H1 (cell line): ENCODE results near the gene CBFA2T2. TPM values are rescaled to one million over a fixed set of nuclear protein-coding genes. Genes with fewer than 3 reads are reported as not detected.

ENCODE experiments used
- CTCF ChIA-PET: fragments of 300-600 bp; sonication (Branson Sonifier 250); formaldehyde crosslinking; loops from one replicate; lab custom pipeline; 2021; ENCODE audit not compliant: partially characterized antibody; lab: Charles Lee
- POLR2A ChIA-PET: fragments of 300-600 bp; sonication (Branson Sonifier 250); formaldehyde crosslinking; loops from one replicate; lab custom pipeline; 2021; ENCODE audit warnings: inconsistent platforms; ENCODE audit not compliant: partially characterized antibody; lab: Charles Lee
- DNase-seq, 2 experiments: peaks; one replicate each; pipeline versions ENCODE4 v3.0.0 to v3.0.0-alpha.2; 2010 to 2022; ENCODE audit warnings: low spot score in 2 of 2, low read depth in 1 of 2, mixed read lengths in 1 of 2
- FAIRE-seq: peaks from 2 replicates; lab custom pipeline; 2011; peaks lifted over from hg19 to GRCh38; lab: Jason Lieb, UNC
- H2AFZ ChIP-seq: 2 replicates; pipeline ENCODE4 v1.8.1; 2012; ENCODE audit warnings: low read length, inconsistent platforms
- H2AK5ac ChIP-seq: 2 replicates; pipeline ENCODE4 v1.6.1; 2013; ENCODE audit warnings: low read depth, low read length
- H2BK120ac ChIP-seq: replicated peaks from 2 replicates; pipeline ENCODE3; 2013; ENCODE audit warnings: low read depth, low read length, inconsistent platforms
- H2BK12ac ChIP-seq: 2 replicates; pipeline ENCODE4 v1.6.1; 2013; ENCODE audit warnings: low read depth, low read length
- H2BK15ac ChIP-seq: 2 replicates; pipeline ENCODE4 v1.6.1; 2013; ENCODE audit warnings: low read length
- H2BK20ac ChIP-seq: 2 replicates; pipeline ENCODE4 v1.6.1; 2013; ENCODE audit warnings: low read length
- H2BK5ac ChIP-seq: 2 replicates; pipeline ENCODE4 v1.6.1; 2013; ENCODE audit warnings: low read depth, low read length
- H3K14ac ChIP-seq: 2 replicates; pipeline ENCODE4 v1.6.1; 2013; ENCODE audit warnings: inconsistent platforms; ENCODE audit not compliant: insufficient read length
- H3K18ac ChIP-seq: 2 replicates; pipeline ENCODE4 v1.6.1; 2013; ENCODE audit warnings: low read length; ENCODE audit errors: extremely low read depth
- H3K23ac ChIP-seq: 2 replicates; pipeline ENCODE4 v1.6.1; 2013; ENCODE audit warnings: inconsistent platforms; ENCODE audit not compliant: insufficient read length
- H3K23me2 ChIP-seq: 2 replicates; pipeline ENCODE4 v1.6.1; 2013; ENCODE audit warnings: low read depth, low read length
- H3K27ac ChIP-seq: 2 replicates; pipeline ENCODE4 v1.6.1; 2011; ENCODE audit warnings: low read depth, low read length, inconsistent platforms
- H3K27me3 ChIP-seq, 4 experiments: replicated peaks in 1 of 4; 1 replicate in 1 of 4; 2 replicates in 3 of 4; pipeline versions ENCODE4 v1.6.1 to v1.8.1; 2011 to 2013; ENCODE audit warnings: low read length in 3 of 4, mild to moderate bottlenecking in 3 of 4, inconsistent platforms in 2 of 4, mixed read lengths in 2 of 4, moderate library complexity in 1 of 4; ENCODE audit not compliant: control insufficient read depth in 3 of 4, insufficient read depth in 3 of 4; ENCODE audit errors: extremely low read depth in 1 of 4
- H3K36me3 ChIP-seq, 4 experiments: 2 replicates each; pipeline versions ENCODE4 v1.6.1 to v1.8.1; 2011 to 2013; ENCODE audit warnings: mild to moderate bottlenecking in 4 of 4, low read length in 3 of 4, moderate library complexity in 2 of 4, control low read depth in 1 of 4, inconsistent platforms in 1 of 4; ENCODE audit not compliant: insufficient read depth in 4 of 4, control insufficient read depth in 2 of 4
- H3K4ac ChIP-seq: replicated peaks from 2 replicates; pipeline ENCODE3; 2013; ENCODE audit warnings: low read length, low read depth, mixed read lengths, inconsistent platforms; ENCODE audit not compliant: insufficient read length
- H3K4me1 ChIP-seq, 4 experiments: replicated peaks in 1 of 4; 1 replicate in 1 of 4; 2 replicates in 3 of 4; pipeline versions ENCODE4 v1.6.1 to v1.8.1; 2011 to 2013; ENCODE audit warnings: low read length in 3 of 4, inconsistent platforms in 2 of 4, mixed read lengths in 1 of 4; ENCODE audit not compliant: insufficient read depth in 4 of 4, control insufficient read depth in 3 of 4
- H3K4me2 ChIP-seq, 2 experiments: 2 replicates each; pipeline versions ENCODE4 v1.6.1 to v1.8.1; 2011 to 2013; ENCODE audit warnings: low read depth in 2 of 2, low read length in 2 of 2, control low read depth in 1 of 2, inconsistent platforms in 1 of 2, mild to moderate bottlenecking in 1 of 2; ENCODE audit not compliant: insufficient read depth in 1 of 2
- H3K4me3 ChIP-seq, 4 experiments: fragments of 200-600, 300-600 bp in 1 of 4; sonication (generic), shearing (Covaris generic), sonication (Bioruptor Twin) in 1 of 4; 2 replicates each; pipeline versions ENCODE4 v1.5.1 to v1.8.1; 2011 to 2016; ENCODE audit warnings: low read length in 4 of 4, low read depth in 3 of 4, control low read depth in 2 of 4, inconsistent platforms in 2 of 4, mild to moderate bottlenecking in 2 of 4, mixed read lengths in 1 of 4, moderate library complexity in 1 of 4; ENCODE audit not compliant: insufficient read depth in 2 of 4; ENCODE audit errors: extremely low read depth in 1 of 4
- H3K56ac ChIP-seq: replicated peaks from 2 replicates; pipeline ENCODE3; 2013; ENCODE audit warnings: low read depth, mild to moderate bottlenecking, mixed read lengths, low read length, inconsistent platforms; ENCODE audit not compliant: insufficient read length
- H3K79me1 ChIP-seq: 2 replicates; pipeline ENCODE4 v1.6.1; 2013; ENCODE audit warnings: low read depth, low read length, control low read depth
- H3K79me2 ChIP-seq, 2 experiments: 2 replicates each; pipeline versions ENCODE4 v1.6.1 to v1.8.1; 2012 to 2013; ENCODE audit warnings: low read length in 2 of 2, mild to moderate bottlenecking in 2 of 2, inconsistent platforms in 1 of 2; ENCODE audit not compliant: insufficient read depth in 2 of 2, control insufficient read depth in 1 of 2
- H3K9ac ChIP-seq, 4 experiments: replicated peaks in 1 of 4; 1 replicate in 1 of 4; 2 replicates in 3 of 4; pipeline versions ENCODE4 v1.6.1 to v1.8.1; 2011 to 2013; ENCODE audit warnings: low read depth in 3 of 4, low read length in 3 of 4, control low read depth in 2 of 4, mild to moderate bottlenecking in 2 of 4, moderate library complexity in 2 of 4, inconsistent platforms in 1 of 4; ENCODE audit errors: extremely low read depth in 1 of 4
- H3K9me3 ChIP-seq, 2 experiments: 2 replicates each; pipeline versions ENCODE4 v1.6.1 to v1.8.1; 2012 to 2013; ENCODE audit warnings: mild to moderate bottlenecking in 2 of 2, moderate library complexity in 2 of 2, control low read depth in 1 of 2, inconsistent platforms in 1 of 2, low read depth in 1 of 2, low read length in 1 of 2, mixed read lengths in 1 of 2; ENCODE audit not compliant: insufficient read depth in 2 of 2
- H4K20me1 ChIP-seq, 2 experiments: replicated peaks in 1 of 2; 2 replicates each; pipeline versions ENCODE3 to v1.8.1; 2011 to 2013; ENCODE audit warnings: inconsistent platforms in 2 of 2, low read length in 2 of 2, mild to moderate bottlenecking in 1 of 2; ENCODE audit not compliant: insufficient read depth in 2 of 2, control insufficient read depth in 1 of 2
- H4K5ac ChIP-seq: 2 replicates; pipeline ENCODE4 v1.6.1; 2013; ENCODE audit warnings: low read length, low read depth, mixed read lengths, inconsistent platforms; ENCODE audit not compliant: insufficient read length
- H4K8ac ChIP-seq: 2 replicates; pipeline ENCODE4 v1.8.0; 2013; ENCODE audit warnings: mild to moderate bottlenecking, moderate library complexity, low read length, inconsistent platforms; ENCODE audit not compliant: insufficient read depth; ENCODE audit errors: extremely low read depth
- H4K91ac ChIP-seq: replicated peaks from 2 replicates; pipeline ENCODE3; 2013; ENCODE audit warnings: low read length, mixed read lengths, inconsistent platforms; ENCODE audit not compliant: insufficient read length
- BACH1 ChIP-seq: IDR thresholded peaks from 2 replicates; pipeline ENCODE4 v1.6.1; 2012; ENCODE audit warnings: low read length, improper control_type of control experiment
- HDAC2 ChIP-seq, 2 experiments: fragments of 300-600 bp in 1 of 2; sonication (generic) in 1 of 2; IDR thresholded peaks; 2 replicates each; pipeline ENCODE4 v1.6.1; 2011 to 2012; ENCODE audit warnings: low read depth in 2 of 2, low read length in 2 of 2, mild to moderate bottlenecking in 2 of 2, moderate library complexity in 2 of 2, borderline replicate concordance in 1 of 2, inconsistent platforms in 1 of 2
- JUN ChIP-seq: IDR thresholded peaks from 2 replicates; pipeline ENCODE4 v1.6.1; 2011; ENCODE audit warnings: low read depth, mild to moderate bottlenecking, improper control_type of control experiment, low read length
- SP4 ChIP-seq: IDR thresholded peaks from 2 replicates; pipeline ENCODE4 v1.6.1; 2012; ENCODE audit warnings: low read length, inconsistent platforms
- SRF ChIP-seq: IDR thresholded peaks from 2 replicates; pipeline ENCODE4 v1.6.1; 2011; ENCODE audit warnings: mild to moderate bottlenecking, low read depth, low read length, moderate library complexity
- TEAD4 ChIP-seq: IDR thresholded peaks from 2 replicates; pipeline ENCODE4 v1.6.1; 2012; ENCODE audit warnings: low read depth, low read length, inconsistent platforms, mixed read lengths
- WGBS, 2 experiments: shearing (Covaris generic) in 1 of 2; methylation state at CpG; one replicate each; pipeline versions ENCODE4 v1.1.6 to v1.1.7; 2013 to 2015; ENCODE audit warnings: low lambda C conversion rate in 2 of 2, mixed read lengths in 2 of 2, inconsistent platforms in 1 of 2, low coverage in 1 of 2, missing lambda C conversion rate in 1 of 2; ENCODE audit not compliant: insufficient replicate concordance in 2 of 2, insufficient coverage in 1 of 2, insufficient read length in 1 of 2; ENCODE audit errors: extremely low coverage in 1 of 2, missing lambda C conversion rate in 1 of 2; 5-methylcytosine and 5-hydroxymethylcytosine counted together
- polyA plus RNA-seq, 7 experiments: library from polyadenylated mRNA; depleted of rRNA in 3 of 7; stranded (reverse) in 5 of 7; unstranded in 2 of 7; fragments of >200 nt in 5 of 7; fragments of 200-250 nt in 2 of 7; gene quantifications; 1 replicate in 5 of 7; 2 replicates in 1 of 7; 4 replicates in 1 of 7; pipeline versions ENCODE4 v1.2.1 to v1.2.3, GENCODE V29; 2011 to 2013; ENCODE audit warnings: missing spikeins in 2 of 7, mixed read lengths in 2 of 7
- total RNA-seq: library from RNA; stranded (reverse); fragmentation: NEBNext Ultra II Directional; extraction: Animal tissue kit (Norgen Biotek cat#: 25700); gene quantifications from 2 replicates; pipeline ENCODE4 v1.2.1, GENCODE V29; 2021
- TF ChIP-seq, protein P1 (sequence below), 3 experiments: IDR thresholded peaks; 1 replicate in 2 of 3; 2 replicates in 1 of 3; pipeline versions ENCODE4 v1.5.1 to v1.6.1; 2011; ENCODE audit warnings: low read length in 3 of 3, mild to moderate bottlenecking in 3 of 3, inconsistent platforms in 2 of 3, low read depth in 1 of 3, moderate library complexity in 1 of 3; ENCODE audit not compliant: insufficient read depth in 1 of 3; ENCODE audit errors: control extremely low read depth in 1 of 3

The CBFA2T2 gene
- total and polyA plus RNA-seq, 2 of the 8 experiments (the other 6 are each of a cell fraction or from before 2014, with no cell fraction given) = 11.6 to 12.9 TPM

DNA sequence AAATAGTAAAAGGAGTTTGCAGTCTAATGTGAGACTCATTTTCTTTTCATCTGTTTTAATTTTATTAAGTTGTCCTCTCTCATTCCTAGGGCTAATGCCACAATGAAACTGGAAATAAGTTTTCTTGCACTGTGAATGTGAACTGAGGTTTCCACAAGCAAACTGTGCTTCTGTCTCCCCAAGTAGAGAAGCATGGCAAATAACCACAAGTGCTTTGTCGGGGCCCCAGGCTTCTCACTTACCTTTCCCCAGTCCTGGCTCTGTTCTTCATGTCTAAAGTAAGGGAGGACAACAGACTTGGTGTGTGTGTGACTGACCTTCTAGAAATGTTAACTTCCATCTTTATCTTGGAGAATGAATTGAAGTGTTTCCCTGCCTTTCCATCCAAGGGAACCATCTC is 80.8 kb downstream of the CBFA2T2 start:
- Histone ChIP-seq H3K23ac (no peak overlapping the region), H2BK20ac (no peak overlapping the region), H3K79me2 (no peaks in the 10 kb centered on the region), H3K4ac (no peak overlapping the region), H3K4me3 (no peak overlapping the region), H2BK12ac (no peak overlapping the region), H3K4me2 (no peak overlapping the region), H4K91ac (no peak overlapping the region), H2BK5ac (no peak overlapping the region), H4K5ac (no peak overlapping the region), H3K18ac (no peak overlapping the region), H3K23me2 (no peaks in the 10 kb centered on the region), H4K8ac (no peak overlapping the region), H4K20me1 (peaks cover 4 to 8% of the 10 kb centered on the region in 2 experiments), H2AK5ac (no peak overlapping the region), H3K14ac (no peak overlapping the region), H2AFZ (no peak overlapping the region), H2BK120ac (no peak overlapping the region), H3K9me3 (no peaks in the 10 kb centered on the region), H3K36me3 (no peaks in the 10 kb centered on the region), H2BK15ac (no peak overlapping the region), H3K79me1 (no peaks in the 10 kb centered on the region), H3K27me3 (peaks cover 0 to 14% (median 10%) of the 10 kb centered on the region in 4 experiments; a peak in 4 of 7 replicates), H3K9ac (no peak overlapping the region), H3K27ac (no peak overlapping the region), H3K56ac (no peak overlapping the region), H3K4me1 (peaks cover 0 to 12% (median 8%) of the 10 kb centered on the region in 4 experiments; a peak in 3 of 7 replicates)
- no peak for DNase-seq
- FAIRE-seq = no peak
- 89% methylated on average over 1 of the region's 1 CpG; no CpG with 5 or more reads in 1 of the 2 experiments for WGBS, 2 experiments
- ChIA-PET POLR2A (no interaction called here), CTCF (interaction anchor here (0.6 kb wide), 1 partner anchor 99 kb away, joined by 3 read pairs; no protein-coding TSS in a partner anchor)
- TF ChIP-seq SRF (no peak), HDAC2 (IDR thresholded peaks at IDR 0.05; ENCODE audit: borderline replicate concordance in 1 of 2, low read depth in 2 of 2, low read length in 2 of 2) (no peak), BACH1 (no peak), SP4 (no peak), TEAD4 (no peak), JUN (no peak)
- TF ChIP-seq, protein P1, sequence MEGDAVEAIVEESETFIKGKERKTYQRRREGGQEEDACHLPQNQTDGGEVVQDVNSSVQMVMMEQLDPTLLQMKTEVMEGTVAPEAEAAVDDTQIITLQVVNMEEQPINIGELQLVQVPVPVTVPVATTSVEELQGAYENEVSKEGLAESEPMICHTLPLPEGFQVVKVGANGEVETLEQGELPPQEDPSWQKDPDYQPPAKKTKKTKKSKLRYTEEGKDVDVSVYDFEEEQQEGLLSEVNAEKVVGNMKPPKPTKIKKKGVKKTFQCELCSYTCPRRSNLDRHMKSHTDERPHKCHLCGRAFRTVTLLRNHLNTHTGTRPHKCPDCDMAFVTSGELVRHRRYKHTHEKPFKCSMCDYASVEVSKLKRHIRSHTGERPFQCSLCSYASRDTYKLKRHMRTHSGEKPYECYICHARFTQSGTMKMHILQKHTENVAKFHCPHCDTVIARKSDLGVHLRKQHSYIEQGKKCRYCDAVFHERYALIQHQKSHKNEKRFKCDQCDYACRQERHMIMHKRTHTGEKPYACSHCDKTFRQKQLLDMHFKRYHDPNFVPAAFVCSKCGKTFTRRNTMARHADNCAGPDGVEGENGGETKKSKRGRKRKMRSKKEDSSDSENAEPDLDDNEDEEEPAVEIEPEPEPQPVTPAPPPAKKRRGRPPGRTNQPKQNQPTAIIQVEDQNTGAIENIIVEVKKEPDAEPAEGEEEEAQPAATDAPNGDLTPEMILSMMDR (IDR thresholded peaks at IDR 0.05; ENCODE audit: control extremely low read depth in 1 of 3, insufficient read depth in 1 of 3, low read depth in 1 of 3, low read length in 3 of 3) = no peak
